ENCODE data around the gene C17orf113.

Gene C17orf113

GRCh38 chr17:42050393-42051012 lies at the start of gene C17orf113:
Gene C17orf113 (minus strand): TSS chr17:42050601. CDS start chr17:42043376, 7,225 bp downstream.
- peak in 1 of 2 donors; percentile 13 for DNase-seq (ENCODE audit: low read depth in 2 of 2, low spot score in 1 of 2)

- no peak for DNase-seq (ENCODE audit: low read depth in 2 of 2, low spot score in 1 of 2)
Measured at GRCh38 chr17:42098730-42099399, 48.5 kb upstream of the C17orf113 start.

DNA sequence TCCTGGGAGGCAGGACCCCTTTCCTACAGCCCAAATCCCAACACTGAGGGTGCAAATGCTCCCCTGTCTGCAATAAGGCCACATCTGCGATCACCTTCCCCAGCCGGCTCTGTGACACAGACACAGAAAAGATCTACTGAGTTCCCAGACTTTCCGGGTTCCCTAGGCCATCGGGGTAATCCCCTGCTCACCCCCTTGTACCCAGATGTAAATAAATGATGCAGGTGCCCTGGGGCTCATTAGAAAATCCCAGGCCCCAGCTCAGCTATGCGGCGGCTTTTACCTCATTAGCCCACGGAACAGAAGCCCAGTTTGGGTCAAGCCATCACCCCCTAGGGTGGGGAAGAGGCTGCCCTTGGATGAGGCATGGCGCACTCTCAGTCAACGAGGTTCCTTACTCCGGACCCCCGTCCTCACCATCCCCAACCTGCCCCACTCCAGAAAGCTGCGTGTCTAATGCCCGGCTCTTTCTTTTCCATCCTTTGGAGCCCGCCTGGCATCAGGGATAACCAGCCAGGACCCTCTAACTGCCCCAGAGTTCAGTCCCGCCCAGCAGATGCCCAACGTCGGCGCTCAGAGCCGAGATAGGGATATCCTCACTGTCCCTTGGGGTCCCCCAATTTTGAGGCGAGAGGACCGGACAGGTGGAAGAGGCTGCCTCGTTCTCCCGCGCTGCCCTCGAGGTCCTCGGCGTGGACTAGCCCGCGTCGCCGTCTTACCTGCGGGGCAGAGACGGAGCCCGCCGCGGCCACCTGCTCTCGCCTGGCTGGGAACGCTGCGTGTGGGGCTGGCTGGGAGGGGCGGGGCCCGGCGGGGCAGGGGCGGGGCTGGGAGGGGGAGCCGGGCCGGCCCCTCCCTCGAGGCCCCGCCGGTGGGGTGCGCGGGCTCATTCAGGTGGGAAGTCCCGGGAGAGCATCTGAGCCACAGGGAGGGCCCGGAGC lies 47.6 kb upstream of the C17orf113 start, which contains the start of gene ZNF385C:
TSS of gene ZNF385C (minus strand) at position 783 of the 941 bp plus-strand sequence. CDS start 35,417 bp downstream, outside the sequence.
- DNase-seq (ENCODE audit: low read depth in 2 of 2, low spot score in 1 of 2) = no peak

GRCh38 chr17:42096360-42097111 lies 46.1 kb upstream of the C17orf113 start:
- DNase-seq (ENCODE audit: low read depth in 2 of 2, low spot score in 1 of 2) = no peak

GRCh38 chr17:42094375-42095069 lies 44.1 kb upstream of the C17orf113 start:
- DNase-seq (ENCODE audit: low read depth in 2 of 2, low spot score in 1 of 2) = no peak

DNA sequence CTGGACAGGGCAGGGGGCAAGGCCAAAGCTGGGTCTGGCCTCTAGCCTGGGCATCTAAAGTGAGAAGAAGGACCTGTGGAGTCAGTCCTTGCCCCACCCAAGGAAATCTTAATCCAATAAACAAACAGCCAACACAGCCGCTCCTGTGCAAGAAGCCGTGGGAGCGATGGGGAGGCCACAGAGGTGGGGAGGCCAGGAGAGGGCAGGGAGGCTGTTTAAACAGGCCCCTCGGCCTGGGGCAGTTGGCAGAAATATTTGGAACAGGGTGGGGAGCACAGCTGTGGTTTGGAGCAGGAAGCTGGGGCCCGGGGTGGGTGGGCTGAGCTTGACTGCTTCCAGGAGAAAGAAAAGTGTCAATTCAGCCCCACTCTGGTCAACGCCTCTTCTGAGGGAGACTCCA lies 42.5 kb upstream of the C17orf113 start:
- DNase-seq (ENCODE audit: low read depth in 2 of 2, low spot score in 1 of 2) = no peak

DNA sequence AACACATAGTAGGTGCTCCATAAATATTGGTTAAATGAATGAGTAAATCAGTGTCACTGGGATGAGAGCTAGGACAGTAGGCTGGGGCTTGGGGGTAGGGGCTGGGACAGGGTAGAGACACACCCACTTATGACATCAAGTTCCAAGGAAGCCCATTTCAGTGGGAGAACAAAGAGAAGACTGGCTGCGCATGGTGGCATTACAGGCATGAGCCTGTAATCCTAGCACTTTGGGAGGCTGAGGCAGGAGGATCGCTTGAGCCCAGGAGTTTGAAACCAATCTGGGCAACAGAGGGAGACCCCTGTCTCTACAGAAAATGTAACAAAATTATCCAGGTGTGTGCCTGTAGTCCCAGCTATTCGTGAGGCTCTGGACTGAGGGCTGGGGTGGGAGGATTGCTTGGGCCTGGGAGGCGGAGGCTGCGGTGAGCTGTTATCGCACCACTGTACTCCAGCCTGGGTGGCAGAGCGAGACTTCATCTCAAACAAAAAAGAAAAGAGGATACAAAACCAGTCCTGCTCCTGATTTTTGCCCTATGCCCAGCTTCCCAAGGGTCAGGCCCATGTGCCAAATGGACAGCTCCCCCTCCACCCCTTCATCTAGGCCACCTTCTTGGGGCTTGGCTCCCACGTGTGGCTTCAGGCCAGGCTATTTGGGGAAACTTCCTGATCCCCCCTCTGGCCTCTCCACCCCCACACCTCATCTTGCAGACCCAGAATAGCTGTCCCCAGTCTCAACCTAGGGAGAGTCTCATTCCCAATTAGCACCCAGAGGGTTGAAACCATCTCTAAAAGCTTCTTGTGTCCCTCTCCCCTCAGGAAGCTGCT lies 40.8 kb upstream of the C17orf113 start:
- no peak for DNase-seq (ENCODE audit: low read depth in 2 of 2, low spot score in 1 of 2)

- DNase-seq (ENCODE audit: low read depth in 2 of 2, low spot score in 1 of 2) = no peak
Measured at GRCh38 chr17:42088736-42089135, 38.3 kb upstream of the C17orf113 start.

DNA sequence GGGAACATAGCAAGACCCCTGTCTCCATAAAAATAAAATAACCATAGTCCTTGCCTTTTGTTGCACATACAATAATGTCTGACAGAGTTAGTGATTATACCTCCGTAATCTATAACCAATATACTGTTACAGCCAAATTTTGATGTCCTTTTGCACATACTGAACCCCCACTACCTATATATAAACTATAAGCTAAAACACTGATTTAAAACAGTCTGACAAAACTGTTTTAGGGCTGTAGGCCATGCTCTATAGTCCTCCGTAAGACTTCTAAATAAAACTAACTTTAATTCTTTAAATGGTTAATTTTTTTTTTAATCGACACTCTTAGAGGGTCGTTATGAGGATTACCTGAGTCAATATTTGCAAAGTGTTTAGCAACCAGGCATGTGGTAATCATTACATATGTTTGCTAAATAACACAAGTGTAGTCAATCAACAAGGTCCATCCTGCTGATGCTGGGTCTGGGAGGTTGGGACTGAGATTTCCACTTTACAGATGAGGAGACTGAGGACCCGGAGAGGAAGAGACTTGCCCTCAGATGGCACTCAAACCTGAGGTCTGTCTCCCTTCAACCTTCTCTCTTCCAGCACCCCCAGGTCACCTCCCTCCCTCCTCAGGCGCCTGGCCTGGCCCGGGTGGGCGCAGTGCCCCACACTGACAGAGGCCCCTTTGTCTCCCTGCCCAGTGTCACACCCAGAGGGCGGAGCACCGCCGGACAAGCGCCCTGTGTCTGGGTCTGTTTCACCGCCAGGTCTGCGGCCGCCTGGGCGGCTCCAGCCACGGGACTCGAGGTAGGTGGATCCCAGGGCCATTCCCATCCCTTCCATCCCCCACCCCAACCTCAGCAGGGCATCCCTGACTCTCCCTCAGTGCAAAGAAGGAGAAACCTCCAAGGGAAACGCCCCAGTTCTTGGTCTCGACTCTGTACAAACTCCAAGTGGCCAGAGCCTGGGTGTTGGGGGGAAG lies 37.6 kb upstream of the C17orf113 start:
- DNase-seq (ENCODE audit: low read depth in 2 of 2, low spot score in 1 of 2) = no peak

DNA sequence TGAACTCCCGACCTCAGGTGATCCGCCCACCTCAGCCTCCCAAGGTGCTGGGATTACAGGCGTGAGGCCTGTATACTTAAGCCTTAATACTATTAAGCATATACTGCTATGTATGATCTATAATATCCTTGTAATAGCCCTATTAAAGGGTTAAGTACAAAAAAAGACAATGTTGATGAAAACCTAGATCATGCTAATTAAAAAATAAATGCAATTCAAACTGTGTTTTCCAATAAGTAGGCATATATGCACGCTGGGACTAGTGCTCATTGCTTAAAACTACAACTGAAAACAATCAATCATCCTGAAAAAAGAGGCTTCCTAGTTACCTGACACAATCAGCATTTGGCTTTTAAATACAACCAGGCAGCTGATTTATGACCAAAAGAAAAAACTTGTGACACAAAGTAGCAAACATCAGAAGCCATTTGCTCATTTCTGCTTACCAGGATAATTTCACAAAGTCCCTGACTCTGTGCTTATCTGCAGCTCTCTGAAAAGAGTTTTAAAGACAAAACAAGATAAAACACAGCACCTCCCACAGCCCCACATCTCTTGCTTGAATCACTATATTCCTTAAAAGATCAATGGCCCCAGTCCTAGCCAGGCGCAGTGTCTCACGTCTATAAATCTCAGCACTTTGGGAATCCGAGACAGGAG lies 36.8 kb upstream of the C17orf113 start:
- DNase-seq (ENCODE audit: low read depth in 2 of 2, low spot score in 1 of 2) = no peak

DNA sequence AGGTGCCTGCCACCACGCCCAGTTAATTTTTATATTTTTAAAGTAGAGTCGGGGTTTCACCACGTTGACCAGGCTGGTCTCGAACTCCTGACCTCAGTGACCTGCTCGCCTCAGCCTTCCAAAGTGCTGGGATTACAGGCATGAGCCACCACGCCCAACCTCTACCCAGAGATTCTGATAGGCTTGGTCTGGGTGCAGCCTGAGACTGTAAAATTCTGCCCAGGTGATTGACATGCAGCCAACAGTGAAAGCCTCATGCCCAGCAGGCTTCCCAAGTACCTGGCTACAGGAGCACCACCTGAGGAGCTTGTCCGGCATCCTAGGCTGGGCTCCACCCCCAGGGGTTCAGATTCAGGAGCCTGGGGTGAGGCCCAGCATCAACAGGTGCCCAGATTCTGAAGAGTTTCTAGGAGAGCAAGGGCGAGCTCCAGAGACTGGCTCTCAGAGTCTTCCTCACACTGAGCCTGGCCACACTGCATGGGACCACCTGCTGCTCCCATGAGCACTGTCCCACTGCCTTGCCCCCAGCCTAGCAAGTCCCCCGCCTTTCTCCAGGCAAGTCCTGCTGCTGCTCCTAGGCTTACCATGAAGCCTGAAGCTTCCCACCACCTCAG lies 31.2 kb upstream of the C17orf113 start:
- no peak for DNase-seq (ENCODE audit: low read depth in 2 of 2, low spot score in 1 of 2)

GRCh38 chr17:42079541-42079940 lies 29.1 kb upstream of the C17orf113 start:
- no peak for DNase-seq (ENCODE audit: low read depth in 2 of 2, low spot score in 1 of 2)

DNA sequence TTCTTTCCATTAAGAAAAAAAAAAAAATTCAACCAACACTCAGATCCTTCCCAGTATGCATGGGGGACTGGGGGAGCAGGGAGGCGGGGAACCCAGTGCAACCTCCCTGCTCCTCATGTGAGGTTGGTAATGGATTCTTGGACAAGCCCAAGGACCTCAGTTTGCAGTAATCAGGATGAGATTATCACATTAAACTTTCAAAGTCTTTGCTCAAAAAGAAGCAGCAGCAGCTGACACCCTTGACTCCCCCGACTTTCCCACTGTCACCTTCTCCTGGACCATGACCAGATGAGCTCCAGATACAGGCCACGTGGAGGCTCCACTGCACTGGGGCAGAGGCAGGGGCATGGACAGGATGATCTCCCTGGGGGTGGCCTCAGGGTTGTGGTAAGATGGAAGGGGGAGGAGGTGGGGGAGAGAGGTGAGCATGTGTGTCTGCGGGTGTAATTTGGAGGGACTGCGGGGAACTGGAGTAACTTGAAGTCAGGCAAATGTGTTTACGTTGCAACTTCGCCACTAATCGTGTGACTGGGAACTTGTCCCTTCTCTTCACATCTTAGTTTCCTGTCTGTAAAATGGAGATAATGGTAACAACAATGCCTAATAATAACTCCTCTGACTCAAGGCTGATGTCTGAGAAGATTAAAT lies 28.1 kb upstream of the C17orf113 start:
- DNase-seq (ENCODE audit: low read depth in 2 of 2, low spot score in 1 of 2) = no peak

DNA sequence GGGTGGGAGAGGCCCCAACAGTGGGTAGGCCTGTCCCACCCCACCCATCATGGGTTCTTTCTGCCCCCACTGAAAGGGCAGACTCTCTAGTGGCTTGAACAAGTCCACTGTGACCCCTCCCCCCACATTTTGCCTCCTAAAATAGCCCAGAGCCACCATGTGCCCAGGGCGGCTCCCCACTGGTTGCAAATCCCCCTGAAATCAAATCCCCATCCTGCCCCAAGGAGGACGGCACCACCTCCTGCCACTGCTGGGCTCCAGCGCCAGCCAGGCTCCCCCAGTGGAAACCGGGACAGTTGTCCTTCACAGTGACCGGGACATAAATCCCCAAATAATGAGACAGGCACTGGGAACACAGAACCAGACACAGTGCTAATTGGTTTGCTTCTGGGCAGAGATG lies 27.4 kb upstream of the C17orf113 start:
- DNase-seq (ENCODE audit: low read depth in 2 of 2, low spot score in 1 of 2) = no peak

GRCh38 chr17:42076797-42077559 lies 26.6 kb upstream of the C17orf113 start:
- no peak for DNase-seq (ENCODE audit: low read depth in 2 of 2, low spot score in 1 of 2)

GRCh38 chr17:42075789-42076188 lies 25.4 kb upstream of the C17orf113 start:
- DNase-seq (ENCODE audit: low read depth in 2 of 2, low spot score in 1 of 2) = no peak
